MG63 (cell line): ENCODE results near the gene MAVS. TPM values are rescaled to one million over a fixed set of nuclear protein-coding genes. Genes with fewer than 3 reads are reported as not detected.
"Not testable (repeated sequence)": the region's sequence is repeated elsewhere in the genome, so short reads cannot be mapped to it uniquely, and the experiment has no call there.

Experiments
- DNase-seq: peaks from one replicate; pipeline ENCODE4 v3.0.0-alpha.2; 2020
- H3K27me3 ChIP-seq: fragments of 250-450 bp; sonication (Bioruptor Pico); 2 replicates; pipeline ENCODE4 v1.5.1; 2020; ENCODE audit warnings: mild to moderate bottlenecking, moderate library complexity
- H3K36me3 ChIP-seq: fragments of 250-450 bp; sonication (Bioruptor Pico); 2 replicates; pipeline ENCODE4 v1.5.1; 2020; ENCODE audit warnings: mild to moderate bottlenecking, moderate library complexity
- H3K4me3 ChIP-seq: fragments of 250-450 bp; sonication (Bioruptor Pico); 2 replicates; pipeline ENCODE4 v1.5.1; 2020; ENCODE audit warnings: mild to moderate bottlenecking, moderate library complexity
- H3K9me3 ChIP-seq: fragments of 250-450 bp; sonication (Bioruptor Pico); 2 replicates; pipeline ENCODE4 v1.5.1; 2020; ENCODE audit warnings: mild to moderate bottlenecking, moderate library complexity
- total RNA-seq: library from RNA; depleted of rRNA; stranded (reverse); fragments of >200 nt; shearing (Covaris generic); gene quantifications from 2 replicates; pipeline ENCODE4 v1.2.3, GENCODE V29; 2014; ENCODE audit warnings: low replicate concordance

Gene MAVS
- total RNA-seq, 1 experiment from 2014 or later, result 6.2 TPM

- H3K27me3 ChIP-seq, result no peaks in the 10 kb centered on the region
- H3K4me3 ChIP-seq, result peak overlapping the region; percentile 86
- no peaks in the 10 kb centered on the region for H3K9me3 ChIP-seq
- peak; percentile 34 for DNase-seq
- peaks cover 14% of the 10 kb centered on the region for H3K36me3 ChIP-seq
These were observed 43.1 kb downstream of the MAVS start for GRCh38 chr20:3889489-3890397.

- peaks cover 14% of the 10 kb centered on the region for H3K36me3 ChIP-seq
- DNase-seq, result no peak
- H3K27me3 ChIP-seq, result no peaks in the 10 kb centered on the region
- H3K4me3 ChIP-seq, result peak overlapping the region; percentile 86
- H3K9me3 ChIP-seq, result no peaks in the 10 kb centered on the region
These were observed 43.7 kb downstream of the MAVS start for GRCh38 chr20:3890398-3890751.

- H3K27me3 ChIP-seq, result no peaks in the 10 kb centered on the region
- H3K36me3 ChIP-seq, result peaks cover 14% of the 10 kb centered on the region
- no peak for DNase-seq
- H3K9me3 ChIP-seq, result no peaks in the 10 kb centered on the region
- H3K4me3 ChIP-seq, result peak overlapping the region; percentile 86
These were observed 44.6 kb downstream of the MAVS start for GRCh38 chr20:3890999-3891929.

DNA sequence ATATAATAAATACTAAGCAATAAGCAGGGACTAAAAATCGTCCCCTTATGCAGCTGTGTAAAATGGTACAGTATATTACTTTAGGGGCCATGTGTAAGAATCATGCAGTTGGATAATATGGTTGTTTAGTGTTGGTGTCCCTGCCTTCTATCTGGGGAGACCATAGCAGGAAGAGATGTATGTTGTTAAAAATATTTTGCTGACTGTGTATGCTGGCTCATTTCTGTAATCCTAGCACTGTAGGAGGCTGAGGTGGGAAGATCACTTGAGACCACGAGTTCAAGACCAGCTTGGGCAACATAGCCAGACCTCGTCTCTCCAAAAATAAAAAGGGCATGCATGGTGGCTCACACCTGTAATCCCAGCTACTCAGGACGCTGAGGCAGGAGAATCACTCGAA lies 48.2 kb downstream of the MAVS start:
- H3K36me3 ChIP-seq, result peaks cover 20% of the 10 kb centered on the region
- no peak overlapping the region for H3K4me3 ChIP-seq
- H3K9me3 ChIP-seq, result no peaks in the 10 kb centered on the region
- DNase-seq, result no peak
- no peaks in the 10 kb centered on the region for H3K27me3 ChIP-seq

DNA sequence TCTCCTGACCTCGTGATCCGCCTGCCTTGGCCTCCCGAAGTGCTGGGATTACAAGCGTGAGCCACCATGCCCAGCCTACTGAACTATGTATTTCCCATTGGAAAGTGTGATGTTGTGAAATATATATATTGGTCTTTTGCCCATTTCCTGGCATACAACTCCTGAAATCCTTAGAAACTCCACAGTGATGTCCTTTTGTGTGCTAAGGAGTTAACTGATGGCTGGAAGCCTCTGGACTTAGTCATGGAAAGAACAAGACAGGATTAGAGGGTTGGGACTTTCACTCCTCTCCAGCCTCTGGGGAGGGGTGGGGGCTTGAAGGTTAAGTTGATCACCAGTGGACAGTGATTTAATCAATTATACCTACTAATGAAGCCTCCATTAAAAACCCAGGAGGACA lies 49.7 kb downstream of the MAVS start:
- Histone ChIP-seq H3K4me3 (no peak overlapping the region), H3K9me3 (no peaks in the 10 kb centered on the region), H3K27me3 (no peaks in the 10 kb centered on the region), H3K36me3 (peaks cover 11% of the 10 kb centered on the region)
- no peak for DNase-seq

- no peak for DNase-seq
- no peaks in the 10 kb centered on the region for H3K9me3 ChIP-seq
These were observed 50.4 kb downstream of the MAVS start for GRCh38 chr20:3896853-3897583.

GRCh38 chr20:3898181-3898580 lies 51.5 kb downstream of the MAVS start:
- not testable (repeated sequence) for H3K4me3 ChIP-seq

More at GRCh38 chr20:3896853-3897583, 50.4 kb downstream of the MAVS start:
- Histone ChIP-seq H3K27me3 (no peaks in the 10 kb centered on the region), H3K36me3 (peaks cover 5% of the 10 kb centered on the region), H3K4me3 (no peak overlapping the region)

DNA sequence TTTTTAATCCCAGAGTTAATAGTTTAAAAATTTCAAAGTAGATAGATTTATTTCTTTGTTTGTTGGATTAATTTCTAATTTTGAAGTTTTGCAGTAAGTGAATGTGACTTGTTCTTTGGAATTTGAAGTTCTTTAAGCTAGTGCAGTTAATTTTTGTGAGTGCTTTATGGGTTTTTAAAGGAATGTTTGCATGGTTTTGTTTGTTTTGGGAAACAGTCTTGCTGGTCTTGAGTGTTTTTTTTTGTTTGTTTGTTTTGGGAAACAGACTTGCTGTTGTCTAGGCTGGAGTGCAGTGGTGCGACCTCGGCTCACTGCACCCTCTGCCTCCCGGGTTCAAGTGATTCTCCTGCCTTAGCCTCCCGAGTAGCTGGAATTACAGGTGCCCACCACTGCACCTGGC lies 52.0 kb downstream of the MAVS start:
- H3K27me3 ChIP-seq, result no peaks in the 10 kb centered on the region
- DNase-seq, result no peak
- no peak overlapping the region for H3K4me3 ChIP-seq
- no peaks in the 10 kb centered on the region for H3K9me3 ChIP-seq
- peaks cover 5% of the 10 kb centered on the region; the same call in 1 of the 2 replicates for H3K36me3 ChIP-seq

More at GRCh38 chr20:3898181-3898580, 51.5 kb downstream of the MAVS start:
- H3K27me3 ChIP-seq, H3K36me3 ChIP-seq, H3K9me3 ChIP-seq, DNase-seq: not testable (repeated sequence)

DNA sequence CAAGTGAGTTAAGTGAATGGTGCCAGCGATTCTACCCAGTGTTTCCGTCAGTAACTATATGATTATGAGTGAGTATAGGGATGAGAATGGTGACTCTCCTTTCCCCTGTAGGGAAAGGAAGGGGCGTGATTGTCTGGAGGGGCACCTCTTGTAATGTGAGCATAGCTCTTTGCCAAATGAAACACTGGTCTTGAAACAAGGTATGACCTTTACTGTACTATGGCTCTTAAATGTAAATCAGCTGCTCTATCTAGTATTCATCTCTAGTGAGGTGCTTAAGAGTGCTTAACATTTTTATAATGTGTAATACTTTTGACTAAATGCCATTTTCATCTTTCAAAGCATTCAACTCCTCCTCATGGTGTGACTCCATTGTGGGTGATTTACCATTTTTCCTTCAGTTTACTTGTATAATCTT lies 53.6 kb downstream of the MAVS start:
- no peak overlapping the region for H3K4me3 ChIP-seq
- H3K36me3 ChIP-seq, result peaks cover 5% of the 10 kb centered on the region; the same call in 1 of the 2 replicates
- H3K27me3 ChIP-seq, result no peaks in the 10 kb centered on the region
- no peak for DNase-seq
- H3K9me3 ChIP-seq, result no peaks in the 10 kb centered on the region

- no peaks in the 10 kb centered on the region for H3K9me3 ChIP-seq
- H3K4me3 ChIP-seq, result no peak overlapping the region
- peaks cover 5% of the 10 kb centered on the region; the same call in 1 of the 2 replicates for H3K36me3 ChIP-seq
- H3K27me3 ChIP-seq, result no peaks in the 10 kb centered on the region
- DNase-seq, result no peak
These were observed 54.5 kb downstream of the MAVS start for GRCh38 chr20:3901028-3901705.

GRCh38 chr20:3901706-3902440 lies 55.2 kb downstream of the MAVS start:
- H3K36me3 ChIP-seq, result peaks cover under 1% of the 10 kb centered on the region; the same call in 1 of the 2 replicates
- no peaks in the 10 kb centered on the region for H3K9me3 ChIP-seq
- no peak overlapping the region for H3K4me3 ChIP-seq
- no peak for DNase-seq
- no peaks in the 10 kb centered on the region for H3K27me3 ChIP-seq

DNA sequence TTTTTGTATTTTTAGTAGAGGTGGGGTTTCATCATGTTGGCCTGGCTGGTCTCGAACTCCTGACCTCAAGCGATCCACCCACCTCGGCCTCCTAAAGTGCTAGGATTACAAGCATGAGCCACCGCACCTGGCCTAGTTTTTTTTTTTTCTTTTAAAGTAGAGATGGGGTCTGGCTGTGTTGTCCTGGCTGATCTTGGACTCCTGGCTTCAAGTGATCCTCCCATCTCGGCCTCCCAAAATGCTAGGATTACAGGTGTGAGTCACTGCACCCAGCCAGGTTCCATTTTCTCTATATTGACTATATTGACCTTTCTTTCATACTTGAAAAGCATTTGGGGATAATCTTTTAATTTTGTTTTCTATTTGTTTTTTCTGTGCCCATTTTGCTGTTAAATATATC lies 55.8 kb downstream of the MAVS start:
- H3K4me3 ChIP-seq, result no peak overlapping the region
- no peaks in the 10 kb centered on the region for H3K9me3 ChIP-seq
- H3K27me3 ChIP-seq, result no peaks in the 10 kb centered on the region
- no peaks in the 10 kb centered on the region; the same call in 1 of the 2 replicates for H3K36me3 ChIP-seq
- DNase-seq, result no peak

GRCh38 chr20:3904224-3904623 lies 57.6 kb downstream of the MAVS start:
- Histone ChIP-seq H3K4me3 (no peak overlapping the region), H3K36me3 (peaks cover 12% of the 10 kb centered on the region), H3K9me3 (no peaks in the 10 kb centered on the region), H3K27me3 (no peaks in the 10 kb centered on the region)
- DNase-seq, result no peak

- Histone ChIP-seq H3K9me3 (no peaks in the 10 kb centered on the region), H3K4me3 (no peak overlapping the region), H3K27me3 (no peaks in the 10 kb centered on the region), H3K36me3 (peaks cover 16% of the 10 kb centered on the region)
- DNase-seq, result no peak
These were observed 58.2 kb downstream of the MAVS start for GRCh38 chr20:3904857-3905256.
